HG03025 (cell line): Measurements from ENCODE around the gene TENM3.

Source experiments
- ATAC-seq: cut with Tn5 transposase; IDR thresholded peaks from one replicate; pipeline ENCODE4 v1.9.1; 2021; ENCODE audit warnings: mild to moderate bottlenecking, moderate library complexity; ENCODE audit not compliant: unreplicated experiment, low FRiP score

Gene TENM3

DNA sequence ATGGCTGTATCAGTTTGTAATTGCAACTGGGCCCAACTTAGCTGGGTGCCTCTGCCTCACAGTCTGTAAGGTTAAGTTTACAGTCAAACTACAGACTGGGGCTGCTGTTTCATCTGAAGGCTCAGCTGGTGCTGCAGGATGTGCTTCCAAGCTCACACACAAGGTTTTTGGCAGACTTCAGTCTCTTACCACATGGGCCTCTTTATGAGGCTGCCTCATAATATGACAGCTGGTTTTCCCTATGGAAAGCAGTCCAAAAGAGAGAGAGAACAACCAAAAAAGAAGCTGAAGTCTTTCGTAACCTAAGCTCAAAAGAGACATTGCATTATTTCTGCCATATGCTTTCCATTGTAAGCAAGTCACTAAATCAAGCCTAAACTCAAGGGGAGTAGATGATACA, 402.3 kb downstream of the TENM3 start:
- ATAC-seq, result no peak

- ATAC-seq, result no peak
These were observed 404.6 kb downstream of the TENM3 start for GRCh38 chr4:182647646-182648300.

GRCh38 chr4:182648766-182649165, 405.6 kb downstream of the TENM3 start:
- no peak for ATAC-seq

GRCh38 chr4:182649698-182650477, 406.7 kb downstream of the TENM3 start:
- no peak for ATAC-seq

- no peak for ATAC-seq
These were observed 410.4 kb downstream of the TENM3 start for GRCh38 chr4:182653596-182653995.

DNA sequence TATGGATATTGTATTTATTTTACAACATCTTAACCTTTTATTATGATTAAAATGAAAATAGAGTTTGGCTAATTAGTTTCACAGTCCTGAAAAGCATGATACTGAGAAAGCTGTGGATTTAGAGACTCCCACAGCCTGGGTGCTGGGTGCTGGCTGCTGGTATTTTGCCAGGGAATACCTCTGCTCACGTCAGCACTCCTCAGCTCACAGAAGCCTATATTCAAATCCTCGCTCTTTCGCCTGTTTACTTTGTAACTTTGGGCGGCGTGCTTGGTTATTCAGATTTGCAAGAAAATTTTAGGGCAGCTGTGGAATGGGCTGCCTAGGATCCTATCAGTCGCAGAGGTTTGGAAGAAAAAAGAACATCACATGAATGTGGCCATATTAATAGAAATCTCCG, 412.1 kb downstream of the TENM3 start:
- ATAC-seq, result no peak

- ATAC-seq, result no peak
These were observed 419.3 kb downstream of the TENM3 start for GRCh38 chr4:182662551-182662950.

DNA sequence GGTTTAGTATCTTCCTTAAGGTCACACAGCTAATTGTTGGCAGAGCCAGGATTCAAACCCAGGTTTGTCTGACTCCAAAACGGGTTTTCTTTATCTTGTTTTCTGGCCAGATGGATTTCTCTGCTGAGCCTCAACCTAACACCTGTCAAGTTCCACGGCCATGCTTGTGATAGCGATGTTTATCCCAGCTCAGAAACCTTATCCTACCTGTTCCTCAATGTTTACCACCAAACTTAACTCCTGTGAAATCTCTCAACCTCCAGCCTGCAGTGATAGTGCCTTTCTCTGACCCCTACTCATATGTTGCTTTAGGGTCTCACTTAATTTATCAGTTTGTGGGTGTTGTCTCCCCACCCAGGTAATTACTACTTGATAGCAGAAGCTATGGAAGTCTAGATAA, 428.0 kb downstream of the TENM3 start:
- ATAC-seq, result no peak

GRCh38 chr4:182671749-182672148, 428.5 kb downstream of the TENM3 start:
- ATAC-seq, result no peak

GRCh38 chr4:182678590-182678989, 435.4 kb downstream of the TENM3 start:
- no peak for ATAC-seq

DNA sequence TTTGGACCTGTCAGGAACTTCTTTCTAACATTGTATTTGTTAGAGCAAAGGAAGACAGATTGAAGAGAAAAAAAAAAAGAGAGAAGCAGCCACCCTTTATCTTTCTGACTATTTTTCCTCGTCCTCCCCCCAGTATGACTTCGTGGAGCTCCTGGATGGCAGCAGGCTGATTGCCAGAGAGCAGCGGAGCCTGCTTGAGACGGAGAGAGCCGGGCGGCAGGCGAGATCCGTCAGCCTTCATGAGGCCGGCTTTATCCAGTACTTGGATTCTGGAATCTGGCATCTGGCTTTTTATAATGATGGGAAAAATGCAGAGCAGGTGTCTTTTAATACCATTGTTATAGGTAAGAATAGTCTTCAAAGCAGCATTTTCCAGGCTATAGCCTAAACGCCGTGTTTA, 436.3 kb downstream of the TENM3 start:
- ATAC-seq, result no peak

GRCh38 chr4:182680234-182680653, 437.0 kb downstream of the TENM3 start:
- ATAC-seq, result no peak

- no peak for ATAC-seq
These were observed 440.5 kb downstream of the TENM3 start for GRCh38 chr4:182683661-182684060.

GRCh38 chr4:182684796-182685195, 441.6 kb downstream of the TENM3 start:
- no peak for ATAC-seq

- ATAC-seq, result no peak
These were observed 444.9 kb downstream of the TENM3 start for GRCh38 chr4:182688081-182688480.

DNA sequence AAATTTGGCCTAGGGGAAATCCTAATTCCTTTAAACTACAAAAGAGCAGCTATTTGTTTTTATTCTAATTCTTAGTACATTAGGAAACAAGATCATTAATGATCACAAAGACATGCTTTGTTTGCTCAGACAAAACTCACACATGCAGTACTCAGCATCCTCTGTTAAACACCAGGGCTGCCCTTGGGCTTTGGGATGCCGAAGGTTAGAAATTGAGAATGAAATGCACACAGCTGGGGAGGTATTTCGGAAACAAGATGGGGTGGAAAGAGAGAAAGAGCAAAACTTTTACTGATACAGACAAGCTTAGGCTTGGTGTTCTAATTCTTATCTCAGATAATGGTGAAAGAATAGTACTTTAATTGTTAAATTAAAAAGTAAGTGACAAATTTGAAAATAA, 451.3 kb downstream of the TENM3 start:
- ATAC-seq, result no peak

- no peak for ATAC-seq
These were observed 451.8 kb downstream of the TENM3 start for GRCh38 chr4:182695009-182695408.

- no peak for ATAC-seq
These were observed 452.6 kb downstream of the TENM3 start for GRCh38 chr4:182695842-182696241.

- no peak for ATAC-seq
These were observed 453.9 kb downstream of the TENM3 start for GRCh38 chr4:182697094-182697493.

GRCh38 chr4:182698212-182698611, 455.0 kb downstream of the TENM3 start:
- no peak for ATAC-seq

DNA sequence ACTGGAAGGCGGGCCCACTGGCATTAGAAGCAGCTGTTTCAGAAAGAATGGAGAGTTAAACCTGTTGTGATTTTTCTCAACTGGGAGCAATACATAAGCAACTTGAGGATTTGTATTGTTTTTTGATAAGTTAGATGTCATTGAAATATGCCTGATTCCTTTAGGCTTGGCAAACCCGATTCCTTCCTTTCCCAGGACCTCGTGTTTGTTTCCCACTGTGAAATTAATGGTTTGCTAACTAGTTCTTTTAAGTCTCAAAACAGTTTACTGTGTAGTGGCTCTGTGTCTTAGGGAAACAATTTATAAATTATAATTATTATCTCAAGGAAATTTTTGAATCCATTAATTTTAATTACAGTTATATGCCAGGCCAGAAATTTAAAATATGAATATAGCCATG, 456.0 kb downstream of the TENM3 start:
- ATAC-seq, result no peak

DNA sequence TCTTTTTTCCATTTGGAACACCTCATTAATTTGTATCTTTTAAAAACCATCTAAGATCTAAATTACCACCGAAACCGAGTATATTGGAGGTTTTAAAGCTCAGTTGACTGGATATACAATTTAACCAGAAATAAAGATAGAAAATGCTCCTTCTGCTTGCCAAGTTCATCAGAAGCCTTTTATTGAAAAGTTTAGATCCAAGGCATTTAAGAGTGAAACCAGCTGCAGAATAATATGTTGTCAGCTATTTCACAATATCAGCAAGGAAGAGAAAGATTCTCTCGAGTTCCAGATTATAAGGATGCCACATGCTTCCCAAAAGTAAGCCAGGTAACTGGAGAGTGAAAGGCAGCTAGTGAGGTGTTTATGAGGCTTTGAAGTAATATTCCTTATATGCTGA, 456.6 kb downstream of the TENM3 start:
- no peak for ATAC-seq
